ENCODE results near the gene PPEF2. TPM values are rescaled to one million over a fixed set of nuclear protein-coding genes. Genes with fewer than 3 reads are reported as not detected.

PPEF2 gene
- total RNA-seq, 2 experiments from 2014 or later = 0.17 TPM

Other genes starting within 250 kb of the PPEF2 start
- gene G3BP2, start 229.0 kb downstream of the PPEF2 start, total RNA-seq = 100 to 1,000 TPM; 165 to 179 TPM
- 10 to 100 TPM; 32.3 to 34.6 TPM for gene USO1, start 177.9 kb downstream of the PPEF2 start, total RNA-seq
- gene NAAA, start 38.6 kb upstream of the PPEF2 start, total RNA-seq = 10 to 100 TPM; 48.3 to 50.5 TPM
- 10 to 100 TPM; 47.5 to 50.8 TPM for gene SDAD1, start 88.5 kb upstream of the PPEF2 start, total RNA-seq
- under 1 TPM; 0.20 to 0.22 TPM for gene CXCL9, start 105.1 kb upstream of the PPEF2 start, total RNA-seq
- under 1 TPM in 1 of 2 experiments, not detected in 1; 0.26 TPM for gene CXCL10, start 121.0 kb upstream of the PPEF2 start, total RNA-seq
- gene CXCL11, start 133.6 kb upstream of the PPEF2 start, total RNA-seq = not detected
- not detected for gene ART3, start 172.3 kb upstream of the PPEF2 start, total RNA-seq
- gene NUP54, start 245.9 kb upstream of the PPEF2 start, total RNA-seq = 10 to 100 TPM; 48.7 to 54.7 TPM

All from activated naive CD8-positive, alpha-beta T cell treated with anti-CD3 and anti-CD28 coated beads, Interleukin-2, amount 10 ng/mL, durations not matched to agents 7 days and 5 days (primary cell).